Measurements from ENCODE around the gene MGAT5B. TPM values are rescaled to one million over a fixed set of nuclear protein-coding genes. Genes with fewer than 3 reads are reported as not detected.

The MGAT5B gene
- total and polyA plus RNA-seq, 4 donors = 0.02 to 0.25 TPM; not detected in 2

- TF ChIP-seq REST (IDR thresholded peaks at IDR 0.05) (no peak), FOXA1 (IDR thresholded peaks at IDR 0.05) (no peak), FOXA2 (IDR thresholded peaks at IDR 0.05) (no peak), JUND (IDR thresholded peaks at IDR 0.05) (no peak), RAD21 (IDR thresholded peaks at IDR 0.05) (no peak), TAF1 (conservative IDR thresholded peaks at IDR 0.05) (no peak), HNF4A (conservative IDR thresholded peaks at IDR 0.05) (no peak)
These were observed 5.7 kb downstream of the MGAT5B start (continued) for GRCh38 chr17:76873856-76874255.

GRCh38 chr17:76877437-76877836 is 9.2 kb downstream of the MGAT5B start:
- no peak overlapping the region for H3K27ac ChIP-seq (ENCODE audit: low read depth in 1 of 2, low read length in 2 of 2)
- peaks cover 0 to 4% (median 1%) of the 10 kb centered on the region in 4 donors for H3K27me3 ChIP-seq (ENCODE audit: control insufficient read depth in 4 of 4, insufficient read depth in 4 of 4, low read length in 3 of 4)
- no peak overlapping the region for H3K4me3 ChIP-seq (ENCODE audit: low read depth in 1 of 3, low read length in 3 of 3)
- TF ChIP-seq CTCF (IDR thresholded peaks at IDR 0.05; ENCODE audit: low read depth, low read length, missing input control) = no peak
- no peak for TF ChIP-seq NR2F2 (IDR thresholded peaks at IDR 0.05)
- TF ChIP-seq RXRA (IDR thresholded peaks at IDR 0.05) = no peak
- TF ChIP-seq SP1 (IDR thresholded peaks at IDR 0.05) = no peak
- TF ChIP-seq ZBTB33 (IDR thresholded peaks at IDR 0.05) = no peak
- no peak for TF ChIP-seq ATF3 (IDR thresholded peaks at IDR 0.05)
- TF ChIP-seq HNF4G (IDR thresholded peaks at IDR 0.05) = no peak
- no peak for TF ChIP-seq FOXA1 (IDR thresholded peaks at IDR 0.05)
- no peak for TF ChIP-seq FOXA2 (IDR thresholded peaks at IDR 0.05)
- no peak for TF ChIP-seq REST (IDR thresholded peaks at IDR 0.05)
- no peak for TF ChIP-seq EGR1 (IDR thresholded peaks at IDR 0.05; ENCODE audit: low read depth in 2 of 2)
- TF ChIP-seq TAF1 (conservative IDR thresholded peaks at IDR 0.05) = no peak
- no peak for TF ChIP-seq RAD21 (IDR thresholded peaks at IDR 0.05)
- no peak for DNase-seq (ENCODE audit: low spot score)
- no peak overlapping the region for H3K9ac ChIP-seq (ENCODE audit: low read depth in 1 of 2, low read length in 2 of 2)
- WGBS = 73% methylated on average over 9 of the region's 9 CpGs
- H3K9me3 ChIP-seq (ENCODE audit: control insufficient read depth in 4 of 4, low read length in 3 of 4) = peaks cover 0 to 4% (median 0%) of the 10 kb centered on the region in 4 donors
- no peaks in the 10 kb centered on the region for H3K4me1 ChIP-seq (ENCODE audit: control insufficient read depth in 4 of 4, insufficient read depth in 4 of 4, low read length in 3 of 4)
- H3K36me3 ChIP-seq (ENCODE audit: control insufficient read depth in 4 of 4, insufficient read depth in 3 of 4, low read depth in 1 of 4, low read length in 3 of 4) = no peaks in the 10 kb centered on the region
